K562 (cell line): ENCODE data around the gene RFPL4A. TPM values are rescaled to one million over a fixed set of nuclear protein-coding genes. Genes with fewer than 3 reads are reported as not detected.

Experiments
- ATAC-seq: fragments of 200-7000 bp; cut with Tn5 transposase; 3 replicates; pipeline ENCODE4 v1.9.1; 2020; ENCODE audit warnings: moderate library complexity
- BruUV-seq: library from RNA; stranded (reverse); fragments of 400-500 nt; replicated peaks from 2 replicates; lab custom pipeline; 2021; lab: Mats Ljungman, UMichigan
- CTCF ChIA-PET: fragments of 300-600 bp; formaldehyde crosslinking; extraction: SDS; loops from one replicate; lab custom pipeline; 2021; ENCODE audit warnings: low intra/inter-chr PET ratio; lab: Yijun Ruan, JAX
- POLR2A ChIA-PET: fragments of 300-600, 350-650 bp; sonication (Branson Sonifier 250); formaldehyde crosslinking; extraction: SDS; loops from one replicate; lab custom pipeline; 2021; ENCODE audit warnings: antibody characterized with exemption, inconsistent platforms; lab: Yijun Ruan, JAX
- DNase-seq, 4 experiments: peaks; one replicate each; pipeline versions ENCODE4 v3.0.0 to v3.0.0-alpha.2; 2011 to 2018; ENCODE audit warnings: low spot score in 3 of 4, mixed read lengths in 3 of 4; ENCODE audit errors: extremely low read depth in 1 of 4
- FAIRE-seq: peaks from 2 replicates; lab custom pipeline; 2011; peaks lifted over from hg19 to GRCh38; lab: Jason Lieb, UNC
- H2AFZ ChIP-seq: 2 replicates; pipeline ENCODE4 v1.6.0; 2011; ENCODE audit warnings: low read depth, low read length, control low read depth, inconsistent platforms
- H3K27ac ChIP-seq: fragments of 200-600 bp; 3 replicates; pipeline ENCODE4 v1.8.0; 2011; ENCODE audit warnings: low read depth, mild to moderate bottlenecking, control low read depth, inconsistent platforms, low read length, moderate library complexity, mixed read lengths; ENCODE audit errors: extremely low read depth
- H3K27me3 ChIP-seq, 2 experiments: fragments of 300-600 bp in 1 of 2; 2 replicates in 1 of 2; 3 replicates in 1 of 2; pipeline versions ENCODE4 v1.6.0 to v1.8.0; 2011; ENCODE audit warnings: inconsistent platforms in 2 of 2, low read length in 2 of 2, mild to moderate bottlenecking in 1 of 2, mixed read lengths in 1 of 2, moderate library complexity in 1 of 2; ENCODE audit not compliant: control insufficient read depth in 2 of 2, insufficient read depth in 2 of 2
- H3K36me3 ChIP-seq: fragments of 300-600 bp; 3 replicates; pipeline ENCODE4 v1.8.0; 2011; ENCODE audit warnings: mild to moderate bottlenecking, low read length, inconsistent platforms; ENCODE audit not compliant: control insufficient read depth, insufficient read depth
- H3K4me1 ChIP-seq, 2 experiments: fragments of 200-600 bp in 1 of 2; replicated peaks in 1 of 2; 2 replicates in 1 of 2; 3 replicates in 1 of 2; pipeline versions ENCODE4 v1.5.1 to v1.8.0; 2011; ENCODE audit warnings: inconsistent platforms in 2 of 2, low read length in 2 of 2, mild to moderate bottlenecking in 1 of 2, mixed read lengths in 1 of 2, moderate library complexity in 1 of 2; ENCODE audit not compliant: control insufficient read depth in 2 of 2, insufficient read depth in 2 of 2
- H3K4me2 ChIP-seq: 2 replicates; pipeline ENCODE4 v1.6.1; 2011; ENCODE audit warnings: low read length, control low read depth, inconsistent platforms, mixed read lengths; ENCODE audit not compliant: insufficient read depth
- H3K4me3 ChIP-seq: fragments of 200-600 bp; sonication (generic), shearing (Covaris generic); 2 replicates; pipeline ENCODE4 v1.5.1; 2016; ENCODE audit warnings: control low read depth, inconsistent platforms
- H3K79me2 ChIP-seq: fragments of 200-600 bp; 3 replicates; pipeline ENCODE4 v1.8.0; 2011; ENCODE audit warnings: low read length, inconsistent platforms; ENCODE audit not compliant: control insufficient read depth, insufficient read depth
- H3K9ac ChIP-seq, 2 experiments: 2 replicates each; pipeline versions ENCODE4 v1.6.0 to v1.6.1; 2011; ENCODE audit warnings: low read depth in 2 of 2, low read length in 2 of 2, control low read depth in 1 of 2, inconsistent platforms in 1 of 2, mild to moderate bottlenecking in 1 of 2, mixed read lengths in 1 of 2; ENCODE audit not compliant: insufficient read depth in 1 of 2
- H3K9me1 ChIP-seq: one replicate; pipeline ENCODE4 v1.6.0; 2011; ENCODE audit warnings: inconsistent platforms, mild to moderate bottlenecking, low read length, moderate library complexity; ENCODE audit not compliant: control insufficient read depth, insufficient read depth
- H3K9me3 ChIP-seq: replicated peaks from 2 replicates; pipeline ENCODE4 v1.5.1; 2011; ENCODE audit warnings: low read depth, low read length, inconsistent platforms; ENCODE audit not compliant: control insufficient read depth, insufficient read depth
- H4K20me1 ChIP-seq: replicated peaks from 2 replicates; pipeline ENCODE4 v1.6.1; 2011; ENCODE audit warnings: low read length, inconsistent platforms, mixed read lengths; ENCODE audit not compliant: control insufficient read depth, insufficient read depth
- ATF2 ChIP-seq: sonication (generic); formaldehyde crosslinking; IDR thresholded peaks from 2 replicates; pipeline ENCODE4 v1.8.1; 2022; ENCODE audit warnings: missing genetic modification reagents
- CEBPB ChIP-seq: fragments of 450-650 bp; IDR thresholded peaks from 2 replicates; pipeline ENCODE4 v1.6.1; 2016; ENCODE audit warnings: missing genetic modification characterization, missing compliant biosample characterization
- EP300 ChIP-seq: IDR thresholded peaks from 2 replicates; pipeline ENCODE4 v1.6.1; 2012; ENCODE audit warnings: low read length, improper control_type of control experiment
- NR1H2 ChIP-seq: sonication (generic); formaldehyde crosslinking; IDR thresholded peaks from 2 replicates; pipeline ENCODE4 v1.4.0; 2020; ENCODE audit warnings: mild to moderate bottlenecking, missing genetic modification reagents
- PML ChIP-seq: IDR thresholded peaks from 2 replicates; pipeline ENCODE4 v1.6.1; 2012; ENCODE audit warnings: low read length, inconsistent platforms
- PTBP1 ChIP-seq: fragments of 200-400 bp; formaldehyde crosslinking; IDR thresholded peaks from 2 replicates; pipeline ENCODE4 v1.6.1; 2017; ENCODE audit warnings: low read depth, low read length
- RFX5 ChIP-seq: IDR thresholded peaks from 2 replicates; pipeline ENCODE4 v1.6.1; 2011; ENCODE audit warnings: low read depth, mild to moderate bottlenecking, improper control_type of control experiment, low read length
- SMAD3 ChIP-seq: fragments of 450-650 bp; formaldehyde crosslinking; conservative IDR thresholded peaks from 2 replicates; pipeline ENCODE4 v1.4.0; 2020; ENCODE audit warnings: mild to moderate bottlenecking
- TRIM25 ChIP-seq: fragments of 450-650 bp; IDR thresholded peaks from 2 replicates; pipeline ENCODE4 v1.7.0; 2016; ENCODE audit warnings: borderline replicate concordance
- ZNF282 ChIP-seq: sonication (generic); formaldehyde crosslinking; IDR thresholded peaks from 2 replicates; pipeline ENCODE4 v1.8.1; 2023; ENCODE audit warnings: missing genetic modification reagents
- ZNF583 ChIP-seq: fragments of 250-450 bp; sonication (Bioruptor Pico); IDR thresholded peaks from 2 replicates; pipeline ENCODE4 v1.4.0; 2020
- ZNF639 ChIP-seq, 2 experiments: fragments of 200-800 bp in 1 of 2; sonication (Bioruptor generic) in 1 of 2; sonication (generic) in 1 of 2; formaldehyde crosslinking in 1 of 2; IDR thresholded peaks in 1 of 2; conservative IDR thresholded peaks in 1 of 2; 2 replicates each; pipeline versions ENCODE4 v1.5.0 to v1.6.1; 2016 to 2020; ENCODE audit warnings: missing compliant biosample characterization in 1 of 2, missing genetic modification characterization in 1 of 2, missing genetic modification reagents in 1 of 2
- WGBS: fragments of 100-300 bp; shearing (Covaris generic); methylation state at CpG from one replicate; pipeline ENCODE4 v1.1.6; 2016; ENCODE audit warnings: low coverage, mixed read lengths; ENCODE audit not compliant: insufficient coverage; ENCODE audit errors: missing lambda C conversion rate; 5-methylcytosine and 5-hydroxymethylcytosine counted together
- in situ Hi-C: fragments of 300-500 bp; cut with MboI; formaldehyde crosslinking; loops from 4 replicates; pipeline ENCODE4 v1.15.0; 2018; ENCODE audit warnings: inconsistent platforms, mixed read lengths
- intact Hi-C: fragments of 100-400 bp; cut with micrococcal nuclease; formaldehyde crosslinking; loops from 2 replicates; pipeline ENCODE4 v1.14.2; 2022
- polyA plus RNA-seq, 8 experiments: library from polyadenylated mRNA; depleted of rRNA in 4 of 8; stranded (reverse) in 5 of 8; unstranded in 3 of 8; fragments of >200 nt; fragmentation: Nextera tagmentation in 2 of 8; fragmentation: Illumina TruSeq in 1 of 8; extraction: Ambion mirVana in 2 of 8; extraction: Trizol in 1 of 8; gene quantifications; 2 replicates each; pipeline versions ENCODE4 v1.2.1 to v1.2.3, GENCODE V29; 2011 to 2014; ENCODE audit warnings: inconsistent platforms in 1 of 8, missing spikeins in 1 of 8
- total RNA-seq, 7 experiments: library from RNA; depleted of rRNA in 6 of 7; stranded (reverse); fragments of >200 nt in 6 of 7; fragmentation: Illumina TruSeq in 2 of 7; extraction: Trizol in 2 of 7; gene quantifications; 2 replicates each; pipeline versions ENCODE4 v1.2.1 to v1.2.3, GENCODE V29; 2011 to 2021; ENCODE audit warnings: low replicate concordance in 1 of 7

The RFPL4A gene
- total and polyA plus RNA-seq, 9 of the 15 experiments (the other 6 are each of a cell fraction or from before 2014, with no cell fraction given), result 0.13 to 1.1 (median 0.23) TPM; not detected in 1

- Histone ChIP-seq H3K79me2 (no peaks in the 10 kb centered on the region), H3K9me3 (no peaks in the 10 kb centered on the region), H3K9ac (no peak overlapping the region), H2AFZ (no peak overlapping the region), H3K4me2 (no peak overlapping the region), H3K4me3 (no peak overlapping the region), H3K4me1 (no peaks in the 10 kb centered on the region), H3K9me1 (no peaks in the 10 kb centered on the region), H3K27me3 (peaks cover 19 to 35% of the 10 kb centered on the region in 2 experiments)
- no peak for DNase-seq
- CTCF ChIA-PET, result no interaction called here
- no peak for TF ChIP-seq PML
- TF ChIP-seq, all 486 proteins: peak for 0
- BruUV-seq, result no TSS peak
- H4K20me1 ChIP-seq, result no peaks in the 10 kb centered on the region
- intact Hi-C loops (no loop called here), in situ Hi-C loops (no loop called here)
- POLR2A ChIA-PET, result no interaction called here
- H3K36me3 ChIP-seq, result no peaks in the 10 kb centered on the region
- H3K27ac ChIP-seq, result no peak overlapping the region
- ATAC-seq (no peak), FAIRE-seq (no peak)
- WGBS, result 6% methylated on average over 5 of the region's 5 CpGs
Observed at GRCh38 chr19:55781112-55781511, 22.2 kb downstream of the RFPL4A start.

- no peaks in the 10 kb centered on the region for H4K20me1 ChIP-seq
- no peaks in the 10 kb centered on the region for H3K4me1 ChIP-seq
- ATAC-seq, result no peak
- intact Hi-C loops (no loop called here), in situ Hi-C loops (no loop called here)
- no peaks in the 10 kb centered on the region for H3K9me3 ChIP-seq
- no peak overlapping the region for H3K9ac ChIP-seq
- H3K27me3 ChIP-seq, result peaks cover 22 to 27% of the 10 kb centered on the region in 2 experiments
- no peak for DNase-seq
- no peaks in the 10 kb centered on the region for H3K9me1 ChIP-seq
- H3K4me3 ChIP-seq, result no peak overlapping the region
- no TSS peak for BruUV-seq
- no peak overlapping the region for H2AFZ ChIP-seq
- no peak overlapping the region for H3K27ac ChIP-seq
- no peaks in the 10 kb centered on the region for H3K79me2 ChIP-seq
- H3K36me3 ChIP-seq, result no peaks in the 10 kb centered on the region
- H3K4me2 ChIP-seq, result no peak overlapping the region
- WGBS, result 3% methylated on average over 8 of the region's 11 CpGs
- CTCF ChIA-PET, result interaction anchor here (0.6 kb wide), 1 partner anchor 8 kb away, joined by 3 read pairs; no protein-coding TSS in a partner anchor
- FAIRE-seq, result no peak
- POLR2A ChIA-PET, result interaction anchor here (0.7 kb wide), 2 partner anchors 1202 to 1240 kb away, joined by 3 read pairs; no protein-coding TSS in a partner anchor
- TF ChIP-seq NR1H2 (CRISPR knock-in tag), result no peak
- TF ChIP-seq RFX5, result no peak
- no peak for TF ChIP-seq TRIM25
- TF ChIP-seq CEBPB (tag), result no peak
- no peak for TF ChIP-seq ZNF583
- TF ChIP-seq ZNF639 (CRISPR knock-in tag; conservative IDR thresholded peaks at IDR 0.05 in 1 of 2, IDR thresholded peaks at IDR 0.05 in 1 of 2), result no peak
- TF ChIP-seq EP300, result no peak
- no peak for TF ChIP-seq ZNF282
- TF ChIP-seq PTBP1, result no peak
- no peak for TF ChIP-seq SMAD3 (CRISPR knock-in tag)
- TF ChIP-seq ATF2 (CRISPR knock-in tag), result no peak
Observed at GRCh38 chr19:55795021-55795420, 36.1 kb downstream of the RFPL4A start.
